Endothelial cell of umbilical vein (primary cell): Measurements from ENCODE around the gene CCDC73.

Experiments used
- EZH2 ChIP-seq: IDR thresholded peaks from 2 replicates; pipeline ENCODE4 v1.6.1; 2012; ENCODE audit warnings: borderline replicate concordance, low read depth, mild to moderate bottlenecking, moderate library complexity, low read length, inconsistent platforms; ENCODE audit not compliant: severe bottlenecking
- FOS ChIP-seq: IDR thresholded peaks from 2 replicates; pipeline ENCODE4 v1.6.1; 2011; ENCODE audit warnings: mild to moderate bottlenecking, low read length, moderate library complexity, borderline replicate concordance; ENCODE audit not compliant: insufficient read depth
- MYC ChIP-seq: IDR thresholded peaks from one replicate; pipeline ENCODE4 v1.6.1; 2011; ENCODE audit warnings: mild to moderate bottlenecking, low read depth, low read length
- POLR2A ChIP-seq: IDR thresholded peaks from 2 replicates; pipeline ENCODE4 v1.6.1; 2012; ENCODE audit warnings: low read depth, mild to moderate bottlenecking, control low read depth, low read length
- POLR2AphosphoS5 ChIP-seq: IDR thresholded peaks from 2 replicates; pipeline ENCODE4 v1.6.1; 2012; ENCODE audit warnings: low read depth, mild to moderate bottlenecking, control low read depth, low read length, moderate library complexity; ENCODE audit not compliant: insufficient read depth
- TF ChIP-seq, protein P1 (sequence below), 2 donors: IDR thresholded peaks; 1 replicate in 1 of 2; 2 replicates in 1 of 2; pipeline ENCODE4 v1.5.1; 2011; ENCODE audit warnings: low read length in 2 of 2, mild to moderate bottlenecking in 2 of 2, moderate library complexity in 2 of 2, control low read depth in 1 of 2, inconsistent platforms in 1 of 2, low read depth in 1 of 2; ENCODE audit not compliant: insufficient read depth in 1 of 2; ENCODE audit errors: extremely low read depth in 1 of 2
- TF ChIP-seq, protein P2 (sequence below): IDR thresholded peaks from 2 replicates; pipeline ENCODE4 v1.6.1; 2011; ENCODE audit not compliant: insufficient read depth, insufficient read length

DNA sequence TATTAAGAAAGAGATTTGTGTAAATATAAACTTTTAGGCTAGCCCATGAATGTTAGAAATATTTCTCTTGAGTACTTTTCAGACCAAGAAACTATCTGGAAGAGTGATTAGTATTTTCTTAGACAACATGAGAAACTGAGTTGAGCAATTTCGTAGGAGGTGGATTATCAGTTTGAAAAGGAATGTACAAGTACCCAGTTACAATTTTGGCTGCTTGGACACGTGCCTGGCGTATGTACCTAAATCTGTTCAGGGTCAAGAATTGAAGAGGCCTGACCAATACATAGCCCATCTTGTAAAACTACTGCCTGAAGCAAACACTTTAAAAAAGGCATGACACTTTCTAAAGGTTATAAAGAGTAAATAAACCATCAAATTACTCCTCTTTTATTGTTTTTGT is 71.1 kb downstream of the CCDC73 start:
- TF ChIP-seq, protein P1, sequence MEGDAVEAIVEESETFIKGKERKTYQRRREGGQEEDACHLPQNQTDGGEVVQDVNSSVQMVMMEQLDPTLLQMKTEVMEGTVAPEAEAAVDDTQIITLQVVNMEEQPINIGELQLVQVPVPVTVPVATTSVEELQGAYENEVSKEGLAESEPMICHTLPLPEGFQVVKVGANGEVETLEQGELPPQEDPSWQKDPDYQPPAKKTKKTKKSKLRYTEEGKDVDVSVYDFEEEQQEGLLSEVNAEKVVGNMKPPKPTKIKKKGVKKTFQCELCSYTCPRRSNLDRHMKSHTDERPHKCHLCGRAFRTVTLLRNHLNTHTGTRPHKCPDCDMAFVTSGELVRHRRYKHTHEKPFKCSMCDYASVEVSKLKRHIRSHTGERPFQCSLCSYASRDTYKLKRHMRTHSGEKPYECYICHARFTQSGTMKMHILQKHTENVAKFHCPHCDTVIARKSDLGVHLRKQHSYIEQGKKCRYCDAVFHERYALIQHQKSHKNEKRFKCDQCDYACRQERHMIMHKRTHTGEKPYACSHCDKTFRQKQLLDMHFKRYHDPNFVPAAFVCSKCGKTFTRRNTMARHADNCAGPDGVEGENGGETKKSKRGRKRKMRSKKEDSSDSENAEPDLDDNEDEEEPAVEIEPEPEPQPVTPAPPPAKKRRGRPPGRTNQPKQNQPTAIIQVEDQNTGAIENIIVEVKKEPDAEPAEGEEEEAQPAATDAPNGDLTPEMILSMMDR (IDR thresholded peaks at IDR 0.05; ENCODE audit: extremely low read depth in 1 of 2, insufficient read depth in 1 of 2, low read depth in 1 of 2, low read length in 2 of 2) = no peak
- TF ChIP-seq POLR2A (no peak), EZH2 (no peak), POLR2AphosphoS5 (no peak), FOS (no peak), MYC (no peak)
- TF ChIP-seq, protein P2, sequence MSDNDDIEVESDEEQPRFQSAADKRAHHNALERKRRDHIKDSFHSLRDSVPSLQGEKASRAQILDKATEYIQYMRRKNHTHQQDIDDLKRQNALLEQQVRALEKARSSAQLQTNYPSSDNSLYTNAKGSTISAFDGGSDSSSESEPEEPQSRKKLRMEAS = no peak
